HCT116 (cell line): ENCODE results near the gene RPRD1B. TPM values are rescaled to one million over a fixed set of nuclear protein-coding genes. Genes with fewer than 3 reads are reported as not detected.

Source experiments
- ATAC-seq: fragments of 200-7000 bp; cut with Tn5 transposase; 2 replicates; pipeline ENCODE4 v1.9.1; 2020; ENCODE audit warnings: mild to moderate bottlenecking, moderate library complexity
- BruUV-seq: library from RNA; stranded (reverse); fragments of 400-500 nt; replicated peaks from 2 replicates; lab custom pipeline; 2021; lab: Mats Ljungman, UMichigan
- CTCF ChIA-PET: fragments of 300-600 bp; sonication (Branson Sonifier 250); formaldehyde crosslinking; loops from one replicate; lab custom pipeline; 2021; ENCODE audit warnings: antibody characterized with exemption; lab: Charles Lee
- POLR2A ChIA-PET: fragments of 300-600, 350-600 bp; sonication (Branson Sonifier 250); formaldehyde crosslinking; loops from one replicate; lab custom pipeline; 2021; ENCODE audit warnings: antibody characterized with exemption; lab: Charles Lee
- RAD21 ChIA-PET, 2 experiments: fragments of 300-600 bp; sonication (Branson Sonifier 250); formaldehyde crosslinking; loops; one replicate each; lab custom pipeline; 2023; ENCODE audit warnings: low total read pairs in 2 of 2; ENCODE audit not compliant: uncharacterized antibody in 2 of 2, unreplicated experiment in 2 of 2, low non-redundant PET in 1 of 2; lab: Charles Lee
- DNase-seq: peaks from one replicate; pipeline ENCODE4 v3.0.0-alpha.2; 2010; ENCODE audit warnings: low read depth, low spot score
- H2AFZ ChIP-seq: fragments of 200-600 bp; shearing (Covaris generic), sonication (generic); 2 replicates; pipeline ENCODE4 v1.6.1; 2017; ENCODE audit warnings: low read depth, mixed run types, mixed read lengths, antibody characterized with exemption, low read length; ENCODE audit not compliant: poor library complexity, severe bottlenecking
- H3K27ac ChIP-seq: 2 replicates; pipeline ENCODE4 v1.5.1; 2012; ENCODE audit warnings: low read depth, low read length
- H3K27me3 ChIP-seq: fragments of 200-600 bp; sonication (generic); 2 replicates; pipeline ENCODE4 v1.6.1; 2016; ENCODE audit warnings: mixed run types, low read length, mixed read lengths; ENCODE audit not compliant: insufficient read depth
- H3K36me3 ChIP-seq, 2 experiments: fragments of 200-500 bp in 1 of 2; fragments of 200-600 bp in 1 of 2; sonication (Bioruptor generic) in 1 of 2; sonication (generic) in 1 of 2; 2 replicates each; pipeline versions ENCODE4 v1.5.1 to v1.6.1; 2014 to 2016; ENCODE audit warnings: low read length in 2 of 2, inconsistent platforms in 1 of 2, mixed read lengths in 1 of 2, mixed run types in 1 of 2; ENCODE audit not compliant: insufficient read depth in 2 of 2, control insufficient read depth in 1 of 2
- H3K4me1 ChIP-seq, 2 experiments: fragments of 200-600 bp in 1 of 2; sonication (generic) in 1 of 2; 2 replicates each; pipeline versions ENCODE4 v1.5.1 to v1.6.1; 2012 to 2017; ENCODE audit warnings: low read length in 2 of 2, inconsistent platforms in 1 of 2, mild to moderate bottlenecking in 1 of 2, mixed read lengths in 1 of 2, mixed run types in 1 of 2, moderate library complexity in 1 of 2; ENCODE audit not compliant: insufficient read depth in 2 of 2, control insufficient read depth in 1 of 2
- H3K4me2 ChIP-seq: fragments of 200-600 bp; sonication (generic); 2 replicates; pipeline ENCODE4 v1.6.1; 2017; ENCODE audit warnings: mixed run types, low read length, mixed read lengths
- H3K4me3 ChIP-seq, 2 experiments: fragments of 200-600 bp in 1 of 2; sonication (generic) in 1 of 2; replicated peaks in 1 of 2; 2 replicates each; pipeline ENCODE4 v1.5.1; 2011 to 2016; ENCODE audit warnings: low read length in 2 of 2, control low read depth in 1 of 2, low read depth in 1 of 2, mild to moderate bottlenecking in 1 of 2, mixed read lengths in 1 of 2, mixed run types in 1 of 2
- H3K79me2 ChIP-seq: fragments of 200-600 bp; sonication (generic); 2 replicates; pipeline ENCODE4 v1.6.1; 2017; ENCODE audit warnings: mild to moderate bottlenecking, mixed run types, low read length, moderate library complexity, mixed read lengths; ENCODE audit not compliant: insufficient read depth
- H3K9ac ChIP-seq: fragments of 200-600 bp; sonication (generic); 2 replicates; pipeline ENCODE4 v1.6.1; 2016; ENCODE audit warnings: low read length, mixed read lengths
- H3K9me2 ChIP-seq: fragments of 200-600 bp; sonication (generic), shearing (Covaris generic); 2 replicates; pipeline ENCODE4 v1.6.1; 2017; ENCODE audit warnings: mixed run types, mild to moderate bottlenecking, moderate library complexity; ENCODE audit not compliant: insufficient read depth
- H3K9me3 ChIP-seq, 2 experiments: fragments of 200-500 bp in 1 of 2; fragments of 200-600 bp in 1 of 2; sonication (Bioruptor generic) in 1 of 2; sonication (generic) in 1 of 2; 2 replicates each; pipeline ENCODE4 v1.6.1; 2014 to 2017; ENCODE audit warnings: low read length in 2 of 2, mixed read lengths in 2 of 2, inconsistent platforms in 1 of 2, low read depth in 1 of 2, mild to moderate bottlenecking in 1 of 2, mixed run types in 1 of 2, moderate library complexity in 1 of 2; ENCODE audit not compliant: control insufficient read depth in 1 of 2, insufficient read depth in 1 of 2
- H4K20me1 ChIP-seq: fragments of 200-600 bp; sonication (generic), shearing (Covaris generic); 2 replicates; pipeline ENCODE4 v1.6.1; 2017; ENCODE audit warnings: mixed run types, mild to moderate bottlenecking, moderate library complexity; ENCODE audit not compliant: insufficient read depth
- CBX3 ChIP-seq: IDR thresholded peaks from 2 replicates; pipeline ENCODE4 v1.6.1; 2012; ENCODE audit warnings: low read depth
- CEBPB ChIP-seq: IDR thresholded peaks from 2 replicates; pipeline ENCODE4 v1.6.1; 2012; ENCODE audit warnings: low read depth
- CTCF ChIP-seq, 3 experiments: fragments of 200-600 bp in 1 of 3; sonication (generic) in 1 of 3; IDR thresholded peaks in 2 of 3; conservative IDR thresholded peaks in 1 of 3; 2 replicates each; pipeline ENCODE4 v1.5.1; 2012 to 2017; ENCODE audit warnings: low read depth in 2 of 3, low read length in 2 of 3, antibody characterized with exemption in 1 of 3, borderline replicate concordance in 1 of 3, control low read depth in 1 of 3, mild to moderate bottlenecking in 1 of 3, mixed read lengths in 1 of 3, mixed run types in 1 of 3, moderate library complexity in 1 of 3; ENCODE audit not compliant: insufficient read depth in 1 of 3
- EGR1 ChIP-seq: IDR thresholded peaks from 2 replicates; pipeline ENCODE4 v1.6.1; 2012; ENCODE audit warnings: low read depth
- ELF1 ChIP-seq: IDR thresholded peaks from 2 replicates; pipeline ENCODE4 v1.6.1; 2012; ENCODE audit warnings: low read depth, borderline replicate concordance
- EZH2 ChIP-seq: fragments of 200-600 bp; sonication (generic); IDR thresholded peaks from 2 replicates; pipeline ENCODE4 v1.6.1; 2017; ENCODE audit warnings: antibody characterized with exemption, mixed run types
- JUND ChIP-seq: IDR thresholded peaks from 2 replicates; pipeline ENCODE4 v1.6.1; 2012
- POLR2A ChIP-seq: IDR thresholded peaks from 2 replicates; pipeline ENCODE4 v1.7.0; 2011; ENCODE audit warnings: borderline replicate concordance; ENCODE audit not compliant: insufficient read depth, insufficient read length; ENCODE audit errors: extremely low read depth
- POLR2AphosphoS5 ChIP-seq: IDR thresholded peaks from 2 replicates; pipeline ENCODE4 v1.6.1; 2011; ENCODE audit warnings: mild to moderate bottlenecking, low read depth, low read length, moderate library complexity
- RAD21 ChIP-seq: IDR thresholded peaks from 2 replicates; pipeline ENCODE4 v1.6.1; 2012; ENCODE audit warnings: low read depth, mild to moderate bottlenecking
- SIN3A ChIP-seq: IDR thresholded peaks from 2 replicates; pipeline ENCODE4 v1.6.1; 2012; ENCODE audit warnings: low read depth
- SP1 ChIP-seq: IDR thresholded peaks from 2 replicates; pipeline ENCODE4 v1.6.1; 2012; ENCODE audit warnings: low read depth
- SRF ChIP-seq: IDR thresholded peaks from 2 replicates; pipeline ENCODE4 v1.6.1; 2012; ENCODE audit warnings: low read depth
- TCF7L2 ChIP-seq: IDR thresholded peaks from 2 replicates; pipeline ENCODE4 v1.7.0; 2011; ENCODE audit warnings: borderline replicate concordance, inconsistent platforms; ENCODE audit not compliant: insufficient read depth, insufficient read length; ENCODE audit errors: extremely low read depth
- YY1 ChIP-seq: IDR thresholded peaks from 2 replicates; pipeline ENCODE4 v1.6.1; 2011; ENCODE audit warnings: low read length, low read depth, moderate library complexity, mild to moderate bottlenecking; ENCODE audit not compliant: insufficient replicate concordance; ENCODE audit errors: extremely low read depth
- ZFX ChIP-seq: fragments of 450-650 bp; IDR thresholded peaks from 2 replicates; pipeline ENCODE4 v1.6.1; 2017
- ZNF274 ChIP-seq: fragments of 200-500 bp; sonication (Bioruptor generic); IDR thresholded peaks from 2 replicates; pipeline ENCODE4 v1.6.1; 2014; ENCODE audit warnings: mild to moderate bottlenecking, low read depth, low read length, inconsistent platforms
- intact Hi-C: fragments of 100-400 bp; cut with micrococcal nuclease; formaldehyde crosslinking; loops from 2 replicates; pipeline ENCODE4 v1.10.0; 2022
- total RNA-seq: library from RNA; stranded (reverse); gene quantifications from one replicate; pipeline ENCODE4 v1.2.1, GENCODE V29; 2021; ENCODE audit not compliant: unreplicated experiment
- TF ChIP-seq, protein P1 (sequence below): IDR thresholded peaks from 2 replicates; pipeline ENCODE4 v1.6.1; 2011; ENCODE audit warnings: mild to moderate bottlenecking, low read length, moderate library complexity; ENCODE audit not compliant: insufficient replicate concordance; ENCODE audit errors: extremely low read depth

Gene RPRD1B
- total RNA-seq, 1 experiment from 2014 or later, result 30.7 TPM

GRCh38 chr20:38034108-38034649 is 633 bp downstream of the RPRD1B start:
- Histone ChIP-seq H4K20me1 (no peaks in the 10 kb centered on the region), H3K4me2 (peak overlapping the region; percentile 96), H3K9me2 (no peaks in the 10 kb centered on the region), H3K27ac (peak overlapping the region; percentile 86), H3K79me2 (peaks cover 95% of the 10 kb centered on the region), H3K9me3 (no peaks in the 10 kb centered on the region), H3K9ac (peak overlapping the region; percentile 95), H2AFZ (peak overlapping the region; percentile 17), H3K27me3 (no peaks in the 10 kb centered on the region), H3K4me3 (peak overlapping the region; percentile 93 to 95), H3K36me3 (no peaks in the 10 kb centered on the region), H3K4me1 (peaks cover 12 to 25% of the 10 kb centered on the region in 2 experiments; a peak in 3 of 4 replicates)
- ATAC-seq, result peak; percentile 41
- CTCF ChIA-PET, result no interaction called here
- TF ChIP-seq ZFX, result peak; percentile 56
- TF ChIP-seq TCF7L2, result no peak
- no peak for TF ChIP-seq SRF
- TF ChIP-seq CEBPB, result no peak
- TF ChIP-seq ELF1, result no peak
- BruUV-seq, result no TSS peak
- intact Hi-C loops, result no loop called here
- POLR2A ChIA-PET, result no interaction called here
- RAD21 ChIA-PET, result no interaction called here
- DNase-seq, result no peak

DNA sequence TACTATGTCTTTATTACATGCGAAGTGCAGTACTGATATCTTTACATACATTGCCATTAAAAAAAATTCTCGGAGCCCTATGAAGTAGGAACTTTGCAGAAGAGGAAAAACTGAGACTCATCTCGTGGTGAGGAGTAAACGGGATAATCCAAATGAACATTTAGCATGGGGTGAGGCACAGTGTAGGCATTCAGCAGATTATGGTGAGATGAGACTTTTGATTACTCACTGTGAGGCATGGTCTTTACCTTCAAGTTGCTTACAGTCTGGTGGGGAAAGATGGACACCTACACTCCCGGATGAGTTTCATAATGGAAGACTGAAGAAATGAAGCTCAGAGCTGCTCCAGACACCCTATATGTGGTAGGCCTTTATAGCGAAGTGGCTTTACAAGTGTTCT is 1.4 kb downstream of the RPRD1B start:
- H3K27ac ChIP-seq, result 0 out of 2 replicates have a peak overlapping the region, but pooled peaks have one; percentile 86
- no peak for DNase-seq
- no peak for TF ChIP-seq CBX3
- TF ChIP-seq CTCF (IDR thresholded peaks at IDR 0.05 in 2 of 3, conservative IDR thresholded peaks at IDR 0.05 in 1 of 3; ENCODE audit: borderline replicate concordance in 1 of 3, insufficient read depth in 1 of 3, low read depth in 2 of 3, low read length in 2 of 3), result no peak
- TF ChIP-seq ZFX, result no peak
- TF ChIP-seq JUND, result no peak
- no peak for TF ChIP-seq SP1
- no peak for TF ChIP-seq POLR2A
- no peak for TF ChIP-seq CEBPB
- TF ChIP-seq ELF1, result no peak
- TF ChIP-seq YY1, result no peak
- no peak for TF ChIP-seq RAD21
- TF ChIP-seq POLR2AphosphoS5, result no peak
- no peak for TF ChIP-seq ZNF274
- no peak for TF ChIP-seq SIN3A
- TF ChIP-seq EZH2, result no peak
- no peak for TF ChIP-seq EGR1
- TF ChIP-seq, protein P1, sequence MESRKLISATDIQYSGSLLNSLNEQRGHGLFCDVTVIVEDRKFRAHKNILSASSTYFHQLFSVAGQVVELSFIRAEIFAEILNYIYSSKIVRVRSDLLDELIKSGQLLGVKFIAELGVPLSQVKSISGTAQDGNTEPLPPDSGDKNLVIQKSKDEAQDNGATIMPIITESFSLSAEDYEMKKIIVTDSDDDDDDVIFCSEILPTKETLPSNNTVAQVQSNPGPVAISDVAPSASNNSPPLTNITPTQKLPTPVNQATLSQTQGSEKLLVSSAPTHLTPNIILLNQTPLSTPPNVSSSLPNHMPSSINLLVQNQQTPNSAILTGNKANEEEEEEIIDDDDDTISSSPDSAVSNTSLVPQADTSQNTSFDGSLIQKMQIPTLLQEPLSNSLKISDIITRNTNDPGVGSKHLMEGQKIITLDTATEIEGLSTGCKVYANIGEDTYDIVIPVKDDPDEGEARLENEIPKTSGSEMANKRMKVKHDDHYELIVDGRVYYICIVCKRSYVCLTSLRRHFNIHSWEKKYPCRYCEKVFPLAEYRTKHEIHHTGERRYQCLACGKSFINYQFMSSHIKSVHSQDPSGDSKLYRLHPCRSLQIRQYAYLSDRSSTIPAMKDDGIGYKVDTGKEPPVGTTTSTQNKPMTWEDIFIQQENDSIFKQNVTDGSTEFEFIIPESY, result no peak

More for the DNA sequence above, 1.4 kb downstream of the RPRD1B start:
- intact Hi-C loops, result no loop called here
- peaks cover 0 to 2% of the 10 kb centered on the region in 2 experiments; a peak in 2 of 4 replicates for H3K36me3 ChIP-seq
- H3K79me2 ChIP-seq, result peaks cover 94% of the 10 kb centered on the region
- peaks cover 12 to 25% of the 10 kb centered on the region in 2 experiments; a peak in 3 of 4 replicates for H3K4me1 ChIP-seq
- CTCF ChIA-PET, result no interaction called here
- no peaks in the 10 kb centered on the region for H4K20me1 ChIP-seq
- RAD21 ChIA-PET, result no interaction called here
- H3K9ac ChIP-seq, result peak overlapping the region; percentile 95
- peak overlapping the region; percentile 93 to 95 for H3K4me3 ChIP-seq
- no peaks in the 10 kb centered on the region for H3K27me3 ChIP-seq
- TSS peak; percentile 39 for BruUV-seq
- no peaks in the 10 kb centered on the region for H3K9me2 ChIP-seq
- no peaks in the 10 kb centered on the region for H3K9me3 ChIP-seq
- no peak for ATAC-seq
- H3K4me2 ChIP-seq, result peak overlapping the region; percentile 96
- H2AFZ ChIP-seq, result no peak overlapping the region
- POLR2A ChIA-PET, result no interaction called here
